Panc1 (cell line): ENCODE measurements around the gene POLA1.

ENCODE experiments used
- CTCF ChIP-seq: fragments of 450-650 bp; IDR thresholded peaks from 2 replicates; pipeline ENCODE4 v1.5.1; 2017; ENCODE audit warnings: mild to moderate bottlenecking
- REST ChIP-seq, 2 experiments: IDR thresholded peaks; 2 replicates each; pipeline ENCODE4 v1.6.1; 2011 to 2012; ENCODE audit warnings: low read depth in 2 of 2, control low read depth in 1 of 2, low read length in 1 of 2, mild to moderate bottlenecking in 1 of 2, moderate library complexity in 1 of 2; ENCODE audit not compliant: insufficient read depth in 1 of 2

- TF ChIP-seq CTCF (no peak), REST (IDR thresholded peaks at IDR 0.05; ENCODE audit: insufficient read depth in 1 of 2, low read depth in 2 of 2, low read length in 1 of 2) (no peak)
These were observed 157.6 kb downstream of the POLA1 start for GRCh38 chrX:24851289-24851688.
